HG02610 (cell line): ENCODE data around the gene HCRTR1.
"Not testable (repeated sequence)": the region's sequence is repeated elsewhere in the genome, so short reads cannot be mapped to it uniquely, and the experiment has no call there.

Experiments used
- ATAC-seq: cut with Tn5 transposase; IDR thresholded peaks from one replicate; pipeline ENCODE4 v1.9.1; 2021; ENCODE audit warnings: mild to moderate bottlenecking, moderate library complexity; ENCODE audit not compliant: unreplicated experiment

The HCRTR1 gene

GRCh38 chr1:31581821-31582810 lies 35.4 kb upstream of the HCRTR1 start:
- ATAC-seq: no peak

GRCh38 chr1:31583082-31583994 lies 34.2 kb upstream of the HCRTR1 start:
- no peak for ATAC-seq

- ATAC-seq: no peak
Observed at GRCh38 chr1:31583995-31584868, 33.3 kb upstream of the HCRTR1 start.

- no peak for ATAC-seq
Observed at GRCh38 chr1:31584869-31585735, 32.4 kb upstream of the HCRTR1 start.

- no peak for ATAC-seq
Observed at GRCh38 chr1:31585736-31586365, 31.6 kb upstream of the HCRTR1 start.

GRCh38 chr1:31586376-31587327 lies 30.8 kb upstream of the HCRTR1 start:
- ATAC-seq: no peak

GRCh38 chr1:31587328-31587699 lies 30.2 kb upstream of the HCRTR1 start:
- ATAC-seq: not testable (repeated sequence)

GRCh38 chr1:31587720-31588423 lies 29.6 kb upstream of the HCRTR1 start:
- no peak for ATAC-seq

GRCh38 chr1:31588751-31589515 lies 28.6 kb upstream of the HCRTR1 start:
- no peak for ATAC-seq

GRCh38 chr1:31591425-31592093 lies 25.9 kb upstream of the HCRTR1 start:
- no peak for ATAC-seq

- no peak for ATAC-seq
Observed at GRCh38 chr1:31592132-31592531, 25.4 kb upstream of the HCRTR1 start.

- no peak for ATAC-seq
Observed at GRCh38 chr1:31593136-31593665, 24.3 kb upstream of the HCRTR1 start.

GRCh38 chr1:31593770-31594632 lies 23.5 kb upstream of the HCRTR1 start:
- ATAC-seq: no peak

GRCh38 chr1:31595836-31596736 lies 21.4 kb upstream of the HCRTR1 start:
- no peak for ATAC-seq
